Osteocyte (in vitro differentiated cells): ENCODE results near the gene CD302. TPM values are rescaled to one million over a fixed set of nuclear protein-coding genes. Genes with fewer than 3 reads are reported as not detected.

Experiments
- DNase-seq: peaks from one replicate; pipeline ENCODE4 v3.0.0; 2021; ENCODE audit warnings: mixed read lengths; ENCODE audit not compliant: unreplicated experiment; ENCODE audit errors: extremely low spot score
- H3K27ac Mint-ChIP-seq: one replicate; pipeline ENCODE4 v1.8.0; 2021; ENCODE audit warnings: mild to moderate bottlenecking, mixed read lengths; ENCODE audit not compliant: unreplicated experiment
- H3K27me3 Mint-ChIP-seq: one replicate; pipeline ENCODE4 v1.8.0; 2021; ENCODE audit warnings: mixed read lengths; ENCODE audit not compliant: unreplicated experiment
- H3K36me3 Mint-ChIP-seq: one replicate; pipeline ENCODE4 v1.8.0; 2021; ENCODE audit warnings: mixed read lengths; ENCODE audit not compliant: unreplicated experiment
- H3K4me1 Mint-ChIP-seq: one replicate; pipeline ENCODE4 v1.8.0; 2021; ENCODE audit warnings: mixed read lengths; ENCODE audit not compliant: unreplicated experiment
- H3K4me3 Mint-ChIP-seq: one replicate; pipeline ENCODE4 v1.8.0; 2021; ENCODE audit warnings: mild to moderate bottlenecking, moderate library complexity, mixed read lengths; ENCODE audit not compliant: unreplicated experiment
- H3K9me3 Mint-ChIP-seq: one replicate; pipeline ENCODE4 v1.8.0; 2021; ENCODE audit warnings: mixed read lengths; ENCODE audit not compliant: unreplicated experiment
- total RNA-seq: library from RNA; stranded (reverse); gene quantifications from 2 replicates; pipeline ENCODE4 v1.2.1, GENCODE V29; 2021
- TF ChIP-seq, protein P1 (sequence below): fragments of 200-600 bp; sonication (generic); IDR thresholded peaks from 2 replicates; pipeline ENCODE4 v1.5.0; 2021; ENCODE audit warnings: antibody characterized with exemption, mild to moderate bottlenecking, moderate library complexity

The CD302 gene
- total RNA-seq, 1 donor from 2014 or later = 19.3 TPM

DNA sequence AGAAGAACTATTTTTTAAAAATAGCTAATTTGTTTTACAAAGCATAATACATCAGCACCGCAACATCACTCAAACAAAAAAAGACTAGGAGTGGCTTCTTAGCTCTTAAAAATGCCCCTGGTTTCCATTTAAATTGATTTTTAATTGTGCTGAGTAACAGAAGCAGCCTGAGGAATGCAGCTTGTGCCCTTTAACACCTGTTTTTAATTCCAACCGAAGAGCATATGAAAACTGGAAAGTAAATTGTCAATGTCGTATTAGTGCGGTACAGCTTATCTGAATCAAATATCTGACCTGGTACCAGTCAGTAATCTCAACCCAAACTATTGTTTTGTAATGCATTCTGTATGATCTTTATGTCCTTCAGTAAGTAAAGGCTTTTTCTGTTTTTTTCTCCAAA, 13.2 kb upstream of the CD302 start:
- no peak overlapping the region for H3K4me3 Mint-ChIP-seq
- H3K27ac Mint-ChIP-seq = no peak overlapping the region
- no peaks in the 10 kb centered on the region for H3K4me1 Mint-ChIP-seq
- no peaks in the 10 kb centered on the region for H3K36me3 Mint-ChIP-seq
- DNase-seq = no peak
- TF ChIP-seq, protein P1, sequence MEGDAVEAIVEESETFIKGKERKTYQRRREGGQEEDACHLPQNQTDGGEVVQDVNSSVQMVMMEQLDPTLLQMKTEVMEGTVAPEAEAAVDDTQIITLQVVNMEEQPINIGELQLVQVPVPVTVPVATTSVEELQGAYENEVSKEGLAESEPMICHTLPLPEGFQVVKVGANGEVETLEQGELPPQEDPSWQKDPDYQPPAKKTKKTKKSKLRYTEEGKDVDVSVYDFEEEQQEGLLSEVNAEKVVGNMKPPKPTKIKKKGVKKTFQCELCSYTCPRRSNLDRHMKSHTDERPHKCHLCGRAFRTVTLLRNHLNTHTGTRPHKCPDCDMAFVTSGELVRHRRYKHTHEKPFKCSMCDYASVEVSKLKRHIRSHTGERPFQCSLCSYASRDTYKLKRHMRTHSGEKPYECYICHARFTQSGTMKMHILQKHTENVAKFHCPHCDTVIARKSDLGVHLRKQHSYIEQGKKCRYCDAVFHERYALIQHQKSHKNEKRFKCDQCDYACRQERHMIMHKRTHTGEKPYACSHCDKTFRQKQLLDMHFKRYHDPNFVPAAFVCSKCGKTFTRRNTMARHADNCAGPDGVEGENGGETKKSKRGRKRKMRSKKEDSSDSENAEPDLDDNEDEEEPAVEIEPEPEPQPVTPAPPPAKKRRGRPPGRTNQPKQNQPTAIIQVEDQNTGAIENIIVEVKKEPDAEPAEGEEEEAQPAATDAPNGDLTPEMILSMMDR = no peak
- no peaks in the 10 kb centered on the region for H3K9me3 Mint-ChIP-seq
- peaks cover 15% of the 10 kb centered on the region for H3K27me3 Mint-ChIP-seq

DNA sequence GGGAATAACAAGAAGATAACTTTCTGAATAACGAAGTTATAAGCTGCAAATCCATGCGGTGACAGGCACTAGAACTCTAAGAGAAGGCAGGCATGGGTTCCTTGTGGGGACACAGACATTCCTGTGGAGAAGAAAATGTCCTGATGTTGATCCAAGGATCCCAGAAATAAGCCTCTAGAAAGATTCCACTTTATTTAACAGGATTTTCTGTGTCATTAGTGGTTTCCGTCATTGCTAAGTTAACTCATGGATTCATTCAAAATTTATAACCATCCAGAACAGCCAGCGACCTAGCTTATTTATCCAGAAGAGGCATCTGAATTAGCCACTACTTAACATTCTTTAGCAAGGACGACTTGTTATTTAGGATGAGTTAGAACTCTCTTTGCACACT, 10.0 kb upstream of the CD302 start:
- Mint-ChIP-seq H3K9me3 (no peaks in the 10 kb centered on the region), H3K27me3 (peaks cover 15% of the 10 kb centered on the region), H3K4me3 (no peak overlapping the region), H3K36me3 (no peaks in the 10 kb centered on the region), H3K27ac (no peak overlapping the region), H3K4me1 (no peaks in the 10 kb centered on the region)
- no peak for DNase-seq
- TF ChIP-seq, protein P1 = no peak

DNA sequence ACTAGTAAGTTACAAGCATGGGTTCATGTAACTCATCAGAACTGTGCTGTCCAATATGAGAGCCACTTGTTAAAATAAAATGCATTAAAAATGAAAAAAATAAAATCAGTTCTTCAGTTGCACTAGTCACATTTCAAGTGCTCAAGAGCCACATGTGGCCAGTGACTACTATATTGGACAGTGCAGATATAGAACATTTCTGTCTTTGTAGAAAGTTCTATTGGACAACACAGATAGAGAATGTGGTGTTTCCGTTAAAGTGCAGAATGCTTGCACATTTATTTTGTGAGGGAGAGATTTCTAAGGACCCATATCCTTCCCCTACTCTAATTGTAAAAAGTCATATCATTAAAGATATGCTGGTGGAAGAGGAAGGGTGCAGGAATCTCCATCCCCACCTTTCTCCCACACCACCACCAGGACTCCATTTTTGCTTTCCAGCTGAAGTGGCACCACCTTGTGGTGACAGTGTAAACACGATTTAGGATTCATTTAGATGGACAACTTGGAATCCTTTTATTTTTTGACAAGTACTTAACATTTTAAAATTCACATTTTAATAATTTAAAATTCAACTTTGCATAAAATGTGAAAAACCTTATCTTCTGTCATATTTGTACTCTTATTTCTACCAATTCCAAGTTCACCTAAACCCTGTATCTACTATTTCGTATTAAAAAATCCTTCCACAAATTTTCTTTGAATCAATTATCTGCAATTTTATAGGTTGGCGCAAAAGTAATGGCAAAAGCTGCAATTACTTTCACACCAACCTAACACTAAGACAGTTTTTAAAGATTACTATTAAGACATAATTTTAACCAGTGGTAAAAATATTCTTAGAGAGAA, 9.4 kb upstream of the CD302 start:
- Mint-ChIP-seq H3K9me3 (no peaks in the 10 kb centered on the region), H3K4me1 (no peaks in the 10 kb centered on the region), H3K4me3 (no peak overlapping the region), H3K36me3 (no peaks in the 10 kb centered on the region), H3K27ac (no peak overlapping the region), H3K27me3 (peaks cover 15% of the 10 kb centered on the region)
- DNase-seq = no peak
- TF ChIP-seq, protein P1 = peak; percentile 79

DNA sequence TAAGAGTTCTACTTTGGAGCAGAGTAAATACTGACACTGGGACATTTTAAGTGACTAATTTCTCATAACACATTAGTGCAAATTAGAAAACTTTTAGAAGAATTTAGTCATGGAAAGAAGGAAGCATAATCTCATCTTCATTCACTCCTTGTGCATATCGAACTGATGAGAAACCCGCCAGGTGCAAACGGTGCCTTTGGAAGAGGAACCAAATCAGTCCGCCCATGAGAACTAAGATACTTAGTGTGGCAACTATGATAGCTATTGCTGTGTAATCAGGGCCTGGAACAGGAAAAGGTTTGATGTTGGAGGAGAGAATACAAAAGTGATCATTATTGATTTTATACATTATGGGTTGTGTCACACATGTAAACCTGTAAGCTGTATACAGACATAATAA, 6.9 kb upstream of the CD302 start:
- no peaks in the 10 kb centered on the region for H3K9me3 Mint-ChIP-seq
- no peaks in the 10 kb centered on the region for H3K4me1 Mint-ChIP-seq
- no peak overlapping the region for H3K27ac Mint-ChIP-seq
- TF ChIP-seq, protein P1 = no peak
- no peak for DNase-seq
- H3K27me3 Mint-ChIP-seq = peaks cover 18% of the 10 kb centered on the region
- no peak overlapping the region for H3K4me3 Mint-ChIP-seq
- H3K36me3 Mint-ChIP-seq = no peaks in the 10 kb centered on the region

DNA sequence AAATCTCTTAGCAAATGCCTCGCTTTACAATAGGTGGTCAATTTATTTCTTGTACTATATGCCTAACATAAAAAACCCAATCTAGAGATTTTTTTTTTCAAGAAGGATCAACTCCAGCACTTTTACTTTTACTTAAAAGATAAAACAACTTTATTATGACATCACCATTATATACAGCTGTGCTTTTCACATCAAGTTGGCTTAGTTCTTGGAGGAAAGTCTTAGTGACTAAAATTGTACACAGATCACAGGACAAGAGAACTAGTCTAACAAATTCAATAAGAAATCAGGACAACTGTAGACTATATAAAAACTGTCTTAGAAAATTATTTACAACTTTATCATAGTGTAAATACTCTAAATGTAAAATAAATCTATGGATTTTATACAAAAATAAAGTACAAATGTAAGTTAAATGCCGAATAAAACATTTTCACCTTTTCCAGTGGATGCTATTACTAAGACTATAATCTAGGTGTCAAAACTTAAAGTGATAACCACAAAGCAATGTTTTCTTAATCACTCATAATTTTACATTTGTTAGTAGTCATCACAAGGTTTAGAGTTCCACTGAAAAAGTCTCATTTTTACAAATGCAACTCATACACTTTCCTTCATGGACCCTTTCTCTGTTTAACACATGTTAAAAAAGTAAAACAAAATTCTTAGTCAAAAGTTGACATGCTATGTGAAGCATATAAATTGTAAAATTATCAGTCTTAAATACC, 5.4 kb upstream of the CD302 start:
- peaks cover 9% of the 10 kb centered on the region for H3K27me3 Mint-ChIP-seq
- H3K4me1 Mint-ChIP-seq = peaks cover 4% of the 10 kb centered on the region
- H3K4me3 Mint-ChIP-seq = no peak overlapping the region
- no peak overlapping the region for H3K27ac Mint-ChIP-seq
- no peaks in the 10 kb centered on the region for H3K36me3 Mint-ChIP-seq
- H3K9me3 Mint-ChIP-seq = no peaks in the 10 kb centered on the region
- TF ChIP-seq, protein P1 = no peak
- no peak for DNase-seq
